SK-N-SH treated with all-trans-retinoic acid at 6 μM for 48 hours (cell line): Measurements from ENCODE around the gene CSGALNACT2.

Source experiments
- ATAC-seq: fragments of 200-7000 bp; cut with Tn5 transposase; 3 replicates; pipeline ENCODE4 v1.9.1; 2020; ENCODE audit warnings: mild to moderate bottlenecking, moderate library complexity
- ARNTL ChIP-seq: fragments of 450-650 bp; formaldehyde crosslinking; IDR thresholded peaks from 2 replicates; pipeline ENCODE4 v1.5.0; 2020; ENCODE audit warnings: low read depth, mild to moderate bottlenecking, moderate library complexity, borderline replicate concordance
- BACH2 ChIP-seq: fragments of 250-450 bp; sonication (Bioruptor Pico); IDR thresholded peaks from 2 replicates; pipeline ENCODE4 v1.9.0; 2021; ENCODE audit warnings: mild to moderate bottlenecking, borderline replicate concordance
- CREB5 ChIP-seq: fragments of 250-450 bp; sonication (Bioruptor Pico); IDR thresholded peaks from 2 replicates; pipeline ENCODE4 v1.5.1; 2020; ENCODE audit warnings: low read depth, mild to moderate bottlenecking, moderate library complexity
- CSRNP3 ChIP-seq: fragments of 250-450 bp; sonication (Bioruptor Pico); IDR thresholded peaks from 2 replicates; pipeline ENCODE4 v1.5.1; 2021; ENCODE audit warnings: mild to moderate bottlenecking, moderate library complexity
- ESRRG ChIP-seq: fragments of 250-450 bp; sonication (Bioruptor Pico); IDR thresholded peaks from 2 replicates; pipeline ENCODE4 v1.6.1; 2021; ENCODE audit warnings: mild to moderate bottlenecking
- GLIS3 ChIP-seq: fragments of 250-450 bp; sonication (Bioruptor Pico); IDR thresholded peaks from 2 replicates; pipeline ENCODE4 v1.5.0; 2020; ENCODE audit warnings: mild to moderate bottlenecking, moderate library complexity
- ISL1 ChIP-seq: fragments of 250-450 bp; sonication (Bioruptor Pico); IDR thresholded peaks from 2 replicates; pipeline ENCODE4 v2.1.2; 2022; ENCODE audit warnings: mild to moderate bottlenecking, moderate library complexity
- OSR1 ChIP-seq: fragments of 250-450 bp; sonication (Bioruptor Pico); IDR thresholded peaks from 2 replicates; pipeline ENCODE4 v1.8.0; 2022; ENCODE audit warnings: moderate library complexity, mild to moderate bottlenecking, inconsistent platforms
- PATZ1 ChIP-seq: fragments of 250-450 bp; sonication (Bioruptor Pico); IDR thresholded peaks from 2 replicates; pipeline ENCODE4 v1.8.0; 2020; ENCODE audit warnings: mild to moderate bottlenecking, moderate library complexity, borderline replicate concordance
- POU6F1 ChIP-seq: fragments of 250-450 bp; sonication (Bioruptor Pico); IDR thresholded peaks from 2 replicates; pipeline ENCODE4 v1.8.0; 2021; ENCODE audit warnings: low read depth, mild to moderate bottlenecking, moderate library complexity, borderline replicate concordance
- PPARA ChIP-seq: fragments of 250-450 bp; sonication (Bioruptor Pico); IDR thresholded peaks from 2 replicates; pipeline ENCODE4 v1.5.0; 2020; ENCODE audit warnings: mild to moderate bottlenecking, borderline replicate concordance
- RARB ChIP-seq: fragments of 250-450 bp; sonication (Bioruptor Pico); IDR thresholded peaks from 2 replicates; pipeline ENCODE4 v1.8.0; 2021; ENCODE audit warnings: mild to moderate bottlenecking, moderate library complexity
- SNAI2 ChIP-seq: fragments of 250-450 bp; sonication (Bioruptor Pico); IDR thresholded peaks from 2 replicates; pipeline ENCODE4 v1.5.0; 2020; ENCODE audit warnings: mild to moderate bottlenecking, moderate library complexity
- TOX ChIP-seq: fragments of 250-450 bp; sonication (Bioruptor Pico); IDR thresholded peaks from 2 replicates; pipeline ENCODE4 v1.8.0; 2021; ENCODE audit warnings: mild to moderate bottlenecking, moderate library complexity, borderline replicate concordance
- TSHZ2 ChIP-seq: fragments of 250-450 bp; sonication (Bioruptor Pico); IDR thresholded peaks from 2 replicates; pipeline ENCODE4 v1.5.0; 2020; ENCODE audit warnings: mild to moderate bottlenecking, moderate library complexity
- ZC3H10 ChIP-seq: fragments of 250-450 bp; sonication (Bioruptor Pico); IDR thresholded peaks from 2 replicates; pipeline ENCODE4 v1.5.1; 2021; ENCODE audit warnings: mild to moderate bottlenecking, moderate library complexity
- ZFP3 ChIP-seq: fragments of 250-450 bp; sonication (Bioruptor Pico); IDR thresholded peaks from 2 replicates; pipeline ENCODE4 v1.5.0; 2020; ENCODE audit warnings: mild to moderate bottlenecking, moderate library complexity
- ZFP30 ChIP-seq: fragments of 450-650 bp; formaldehyde crosslinking; IDR thresholded peaks from 2 replicates; pipeline ENCODE4 v1.5.0; 2022; ENCODE audit warnings: mild to moderate bottlenecking, moderate library complexity
- ZNF70 ChIP-seq: fragments of 450-650 bp; formaldehyde crosslinking; IDR thresholded peaks from 2 replicates; pipeline ENCODE4 v1.5.0; 2020; ENCODE audit warnings: mild to moderate bottlenecking, moderate library complexity
- ZNF8 ChIP-seq: fragments of 450-650 bp; formaldehyde crosslinking; IDR thresholded peaks from 2 replicates; pipeline ENCODE4 v1.5.0; 2020; ENCODE audit warnings: mild to moderate bottlenecking, moderate library complexity

Gene CSGALNACT2

GRCh38 chr10:43119416-43120115 lies 18.7 kb upstream of the CSGALNACT2 start (continued):
- TF ChIP-seq CREB5 (CRISPR knock-in tag) (no peak), TOX (no peak), RARB (CRISPR knock-in tag) (no peak), GLIS3 (CRISPR knock-in tag) (no peak)

GRCh38 chr10:43120116-43120928 lies 17.9 kb upstream of the CSGALNACT2 start:
- ATAC-seq: no peak
- TF ChIP-seq PPARA (CRISPR knock-in tag) (no peak), BACH2 (CRISPR knock-in tag) (no peak), OSR1 (no peak), TSHZ2 (no peak), ZC3H10 (no peak), POU6F1 (CRISPR knock-in tag) (no peak), ISL1 (CRISPR knock-in tag) (no peak), PATZ1 (CRISPR knock-in tag) (no peak), GLIS3 (CRISPR knock-in tag) (no peak), ESRRG (CRISPR knock-in tag) (no peak), ZNF70 (CRISPR knock-in tag) (no peak), ZNF8 (no peak), ARNTL (CRISPR knock-in tag) (no peak), CREB5 (CRISPR knock-in tag) (no peak), TOX (no peak), CSRNP3 (no peak), ZFP3 (CRISPR knock-in tag) (no peak)

GRCh38 chr10:43120929-43121314 lies 17.3 kb upstream of the CSGALNACT2 start:
- ATAC-seq: no peak
- TF ChIP-seq TSHZ2 (no peak), ZC3H10 (no peak), SNAI2 (CRISPR knock-in tag) (no peak), ESRRG (CRISPR knock-in tag) (no peak), RARB (CRISPR knock-in tag) (no peak), POU6F1 (CRISPR knock-in tag) (no peak), ZFP30 (CRISPR knock-in tag) (no peak)
